ENCODE measurements around the gene GRHL1.
"Not testable (repeated sequence)": the region's sequence is repeated elsewhere in the genome, so short reads cannot be mapped to it uniquely, and the experiment has no call there.

GRHL1 gene

DNA sequence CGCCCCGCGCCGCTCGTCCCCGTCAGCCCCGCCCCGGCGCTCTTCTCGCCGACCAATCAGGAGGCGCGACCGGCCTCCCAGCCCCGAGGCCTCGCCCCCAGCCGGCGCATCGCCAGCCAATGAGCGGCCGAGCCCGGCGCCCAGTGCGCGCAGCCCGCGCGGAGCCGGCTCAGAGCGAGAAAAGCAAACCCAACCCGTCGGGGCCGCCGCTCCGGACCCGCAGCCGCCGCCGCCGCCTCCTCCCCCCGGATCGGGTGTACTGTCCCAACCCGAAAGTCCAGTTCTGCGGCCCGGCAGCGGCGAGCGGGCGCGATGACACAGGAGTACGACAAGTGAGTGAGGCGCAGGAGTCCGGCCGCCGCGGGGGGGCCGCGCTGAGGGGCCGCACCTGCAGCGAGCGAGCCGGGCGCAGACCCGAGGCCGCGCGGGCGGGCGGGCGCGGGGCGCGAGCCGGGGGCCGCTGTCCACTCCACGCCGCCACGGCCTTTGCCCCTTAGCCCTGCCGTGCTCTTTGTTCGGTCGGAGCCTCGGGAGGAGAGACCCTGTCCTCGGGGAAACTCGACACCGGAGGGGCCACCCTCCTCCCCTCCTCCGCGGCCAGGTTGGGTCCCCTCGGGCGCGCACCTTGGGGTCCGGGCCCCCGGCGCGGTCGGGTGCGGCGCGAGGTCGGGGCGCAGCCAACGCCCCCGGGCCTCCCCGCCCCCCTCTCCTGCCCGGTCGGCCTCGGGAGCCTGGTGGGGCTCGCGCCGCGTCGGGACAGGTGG, at the start of gene GRHL1:
Gene GRHL1 (plus strand): TSS at position 172 of the 764 bp plus-strand sequence. CDS start 141 bp downstream, at position 313.
- ATAC-seq (replicated peaks; ENCODE audit: extremely low read depth, poor library complexity, severe bottlenecking) (peak; percentile 92), DNase-seq (ENCODE audit: low spot score in 2 of 2) (peak; percentile 83)
- Mint-ChIP-seq H3K9me3 (no peaks in the 10 kb centered on the region), H3K4me1 (peaks cover 6% of the 10 kb centered on the region), H3K36me3 (ENCODE audit: insufficient read depth) (peaks cover 5% of the 10 kb centered on the region), H3K27ac (ENCODE audit: low read depth) (peak within 1 kb of the TSS; percentile 78), H3K27me3 (peaks cover 63% of the 10 kb centered on the region), H3K4me3 (peak within 1 kb of the TSS; percentile 86)

DNA sequence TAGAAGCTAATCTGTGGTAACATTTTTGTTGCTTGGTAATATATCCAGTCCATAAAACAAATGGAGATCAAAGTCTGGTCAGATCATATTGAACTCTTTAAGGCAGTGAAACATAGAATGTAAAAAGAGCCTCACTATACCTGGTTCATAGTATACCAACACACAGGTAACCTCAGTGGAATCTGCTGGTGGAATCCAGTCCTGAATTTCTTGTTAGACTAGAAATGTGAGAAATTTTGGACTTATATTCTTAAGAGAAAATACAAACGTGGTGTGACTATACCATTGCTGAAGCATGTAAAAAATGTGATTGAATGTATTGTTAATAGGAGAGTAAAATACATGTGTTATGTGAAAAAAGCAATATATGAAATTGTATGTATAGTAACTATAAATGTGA, 46.1 kb upstream of the GRHL1 start:
- H3K36me3 Mint-ChIP-seq (ENCODE audit: insufficient read depth): peaks cover 10% of the 10 kb centered on the region
- peaks cover 9% of the 10 kb centered on the region for H3K4me1 Mint-ChIP-seq
- H3K27me3 Mint-ChIP-seq: no peaks in the 10 kb centered on the region
- DNase-seq (ENCODE audit: low spot score in 2 of 2) (no peak), ATAC-seq (replicated peaks; ENCODE audit: extremely low read depth, poor library complexity, severe bottlenecking) (no peak)
- H3K9me3 Mint-ChIP-seq: no peaks in the 10 kb centered on the region
- no peak overlapping the region for H3K27ac Mint-ChIP-seq (ENCODE audit: low read depth)
- no peak overlapping the region for H3K4me3 Mint-ChIP-seq

DNA sequence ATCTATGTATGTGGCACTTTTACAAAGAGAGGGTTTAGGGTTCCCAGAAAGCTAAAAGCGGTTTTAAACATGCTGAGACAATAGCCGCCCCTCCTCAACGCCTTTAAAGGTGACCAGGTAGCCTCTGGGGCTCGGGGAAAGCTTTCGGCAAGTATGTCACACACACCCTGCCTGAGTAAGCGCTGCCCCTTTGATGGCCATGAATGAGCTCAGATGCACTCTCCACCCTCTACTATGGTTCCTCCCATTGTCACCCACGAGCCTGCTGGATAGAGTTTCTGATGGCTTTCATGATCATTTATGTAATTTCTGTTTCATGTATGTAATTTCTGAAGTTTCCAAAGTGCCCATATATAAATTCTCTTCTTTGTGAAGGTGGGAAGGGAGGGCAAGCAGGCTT, 44.1 kb upstream of the GRHL1 start:
- peaks cover 9% of the 10 kb centered on the region for H3K4me1 Mint-ChIP-seq
- H3K4me3 Mint-ChIP-seq: no peak overlapping the region
- peaks cover 12% of the 10 kb centered on the region for H3K36me3 Mint-ChIP-seq (ENCODE audit: insufficient read depth)
- ATAC-seq (replicated peaks; ENCODE audit: extremely low read depth, poor library complexity, severe bottlenecking): no peak
- H3K27me3 Mint-ChIP-seq: no peaks in the 10 kb centered on the region
- no peaks in the 10 kb centered on the region for H3K9me3 Mint-ChIP-seq
- DNase-seq (ENCODE audit: low spot score in 2 of 2): no peak
- H3K27ac Mint-ChIP-seq (ENCODE audit: low read depth): no peak overlapping the region

- H3K4me3 Mint-ChIP-seq: no peak overlapping the region
- no peak for DNase-seq (ENCODE audit: low spot score in 2 of 2)
- H3K36me3 Mint-ChIP-seq (ENCODE audit: insufficient read depth): peaks cover 20% of the 10 kb centered on the region
These were observed 42.9 kb upstream of the GRHL1 start for GRCh38 chr2:9908639-9909038.

GRCh38 chr2:9909106-9909505, 42.4 kb upstream of the GRHL1 start:
- H3K27ac Mint-ChIP-seq (ENCODE audit: low read depth): no peak overlapping the region
- ATAC-seq (replicated peaks; ENCODE audit: extremely low read depth, poor library complexity, severe bottlenecking) (no peak), DNase-seq (ENCODE audit: low spot score in 2 of 2) (no peak)
- H3K36me3 Mint-ChIP-seq (ENCODE audit: insufficient read depth): peaks cover 20% of the 10 kb centered on the region
- H3K4me3 Mint-ChIP-seq: no peak overlapping the region
- no peaks in the 10 kb centered on the region for H3K9me3 Mint-ChIP-seq
- no peaks in the 10 kb centered on the region for H3K27me3 Mint-ChIP-seq
- peaks cover 2% of the 10 kb centered on the region for H3K4me1 Mint-ChIP-seq

More at GRCh38 chr2:9908639-9909038, 42.9 kb upstream of the GRHL1 start:
- ATAC-seq (replicated peaks; ENCODE audit: extremely low read depth, poor library complexity, severe bottlenecking): no peak
- Mint-ChIP-seq H3K27ac (ENCODE audit: low read depth) (no peak overlapping the region), H3K9me3 (no peaks in the 10 kb centered on the region), H3K4me1 (peaks cover 5% of the 10 kb centered on the region), H3K27me3 (no peaks in the 10 kb centered on the region)

DNA sequence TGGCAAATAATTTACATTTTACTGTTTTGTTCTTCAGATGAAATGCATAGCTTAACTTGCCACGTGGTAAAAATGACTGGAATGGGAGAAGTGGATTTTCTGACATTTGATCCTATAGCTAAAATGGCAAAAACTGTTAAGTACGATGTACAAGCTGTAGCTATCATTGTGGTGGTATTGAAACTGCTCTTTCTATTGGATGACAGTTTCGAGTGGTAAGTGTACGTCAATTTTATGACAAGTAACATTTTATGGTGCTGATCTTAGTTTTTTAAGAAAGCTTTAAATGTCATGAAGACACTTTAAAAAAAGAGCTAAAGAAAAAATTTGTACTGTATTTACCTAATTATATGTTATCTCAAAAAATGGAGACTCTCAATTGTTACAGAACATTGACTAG, 40.8 kb upstream of the GRHL1 start:
- Mint-ChIP-seq H3K27me3 (no peaks in the 10 kb centered on the region), H3K4me3 (no peak overlapping the region), H3K27ac (ENCODE audit: low read depth) (no peak overlapping the region), H3K4me1 (no peaks in the 10 kb centered on the region), H3K36me3 (ENCODE audit: insufficient read depth) (peaks cover 22% of the 10 kb centered on the region), H3K9me3 (no peaks in the 10 kb centered on the region)
- DNase-seq (ENCODE audit: low spot score in 2 of 2): no peak
- ATAC-seq (replicated peaks; ENCODE audit: extremely low read depth, poor library complexity, severe bottlenecking): no peak

- no peak for ATAC-seq (replicated peaks; ENCODE audit: extremely low read depth, poor library complexity, severe bottlenecking)
These were observed 39.0 kb upstream of the GRHL1 start for GRCh38 chr2:9912468-9912867.

GRCh38 chr2:9914384-9915065, 37.0 kb upstream of the GRHL1 start:
- H3K4me1 Mint-ChIP-seq: no peaks in the 10 kb centered on the region
- no peak overlapping the region for H3K4me3 Mint-ChIP-seq
- peaks cover 29% of the 10 kb centered on the region for H3K36me3 Mint-ChIP-seq (ENCODE audit: insufficient read depth)
- no peaks in the 10 kb centered on the region for H3K27me3 Mint-ChIP-seq
- peak overlapping the region; percentile 29 for H3K27ac Mint-ChIP-seq (ENCODE audit: low read depth)
- ATAC-seq (replicated peaks; ENCODE audit: extremely low read depth, poor library complexity, severe bottlenecking): no peak
- no peak for DNase-seq (ENCODE audit: low spot score in 2 of 2)
- H3K9me3 Mint-ChIP-seq: no peaks in the 10 kb centered on the region

More at GRCh38 chr2:9912468-9912867, 39.0 kb upstream of the GRHL1 start:
- no peak overlapping the region for H3K4me3 Mint-ChIP-seq
- no peak overlapping the region for H3K27ac Mint-ChIP-seq (ENCODE audit: low read depth)
- H3K4me1 Mint-ChIP-seq: no peaks in the 10 kb centered on the region
- peaks cover 22% of the 10 kb centered on the region for H3K36me3 Mint-ChIP-seq (ENCODE audit: insufficient read depth)
- no peak for DNase-seq (ENCODE audit: low spot score in 2 of 2)
- no peaks in the 10 kb centered on the region for H3K9me3 Mint-ChIP-seq
- H3K27me3 Mint-ChIP-seq: no peaks in the 10 kb centered on the region

- Mint-ChIP-seq H3K36me3 (ENCODE audit: insufficient read depth) (peaks cover 38% of the 10 kb centered on the region), H3K4me1 (no peaks in the 10 kb centered on the region), H3K27me3 (no peaks in the 10 kb centered on the region), H3K27ac (ENCODE audit: low read depth) (no peak overlapping the region), H3K9me3 (no peaks in the 10 kb centered on the region), H3K4me3 (no peak overlapping the region)
- no peak for DNase-seq (ENCODE audit: low spot score in 2 of 2)
- ATAC-seq (replicated peaks; ENCODE audit: extremely low read depth, poor library complexity, severe bottlenecking): no peak
These were observed 33.2 kb upstream of the GRHL1 start for GRCh38 chr2:9918275-9918674.

GRCh38 chr2:9919512-9919911, 32.0 kb upstream of the GRHL1 start:
- ATAC-seq (replicated peaks; ENCODE audit: extremely low read depth, poor library complexity, severe bottlenecking) (no peak), DNase-seq (ENCODE audit: low spot score in 2 of 2) (no peak)
- Mint-ChIP-seq H3K9me3 (no peaks in the 10 kb centered on the region), H3K36me3 (ENCODE audit: insufficient read depth) (peaks cover 39% of the 10 kb centered on the region), H3K27me3 (no peaks in the 10 kb centered on the region), H3K4me3 (no peak overlapping the region), H3K4me1 (no peaks in the 10 kb centered on the region), H3K27ac (ENCODE audit: low read depth) (no peak overlapping the region)

DNA sequence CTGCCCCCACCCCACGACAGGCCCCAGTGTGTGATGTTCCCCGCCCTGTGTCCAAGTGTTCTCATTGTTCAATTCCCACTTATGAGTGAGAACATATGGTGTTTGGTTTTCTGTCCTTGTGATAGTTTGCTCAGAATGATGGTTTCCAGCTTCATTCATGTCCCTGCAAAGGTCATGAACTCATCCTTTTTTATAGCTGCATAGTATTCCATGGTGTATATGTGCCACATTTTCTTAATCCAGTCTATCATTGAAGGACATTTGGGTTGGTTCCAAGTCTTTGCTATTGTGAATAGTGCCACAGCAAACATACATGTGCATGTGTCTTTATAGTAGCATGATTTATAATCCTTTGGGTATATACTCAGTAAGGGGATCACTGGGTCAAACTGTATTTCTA, 24.5 kb upstream of the GRHL1 start:
- not testable (repeated sequence) for H3K27me3 Mint-ChIP-seq; ATAC-seq (replicated peaks; ENCODE audit: extremely low read depth, poor library complexity, severe bottlenecking); H3K4me3 Mint-ChIP-seq; H3K27ac Mint-ChIP-seq (ENCODE audit: low read depth); DNase-seq (ENCODE audit: low spot score in 2 of 2); H3K4me1 Mint-ChIP-seq; H3K9me3 Mint-ChIP-seq
- peaks cover 22% of the 10 kb centered on the region for H3K36me3 Mint-ChIP-seq (ENCODE audit: insufficient read depth)

DNA sequence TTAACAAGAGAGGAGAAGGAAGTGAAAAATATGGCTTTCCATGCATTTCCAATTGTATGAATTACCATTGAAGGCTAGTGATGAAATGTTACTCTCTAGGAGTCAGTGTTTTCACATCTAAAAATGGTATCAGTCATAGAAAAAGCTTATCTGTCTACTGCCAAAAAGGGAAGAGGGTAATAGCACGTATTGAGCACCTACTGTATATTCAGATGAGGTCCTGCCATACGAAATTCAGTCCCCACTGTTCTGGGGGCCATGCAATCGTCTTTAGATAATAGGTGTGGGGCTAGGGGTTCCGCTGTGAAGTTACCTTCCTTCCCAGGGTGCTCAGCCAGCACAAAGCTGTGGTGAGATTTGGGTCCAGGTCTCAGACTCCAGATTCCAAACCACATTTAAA, 14.2 kb upstream of the GRHL1 start:
- DNase-seq (ENCODE audit: low spot score in 2 of 2) (no peak), ATAC-seq (replicated peaks; ENCODE audit: extremely low read depth, poor library complexity, severe bottlenecking) (no peak)
- Mint-ChIP-seq H3K9me3 (no peaks in the 10 kb centered on the region), H3K36me3 (ENCODE audit: insufficient read depth) (peaks cover 21% of the 10 kb centered on the region), H3K27ac (ENCODE audit: low read depth) (no peak overlapping the region), H3K4me1 (no peaks in the 10 kb centered on the region), H3K27me3 (no peaks in the 10 kb centered on the region), H3K4me3 (no peak overlapping the region)

GRCh38 chr2:9937968-9938367, 13.5 kb upstream of the GRHL1 start:
- Mint-ChIP-seq H3K27me3 (no peaks in the 10 kb centered on the region), H3K27ac (ENCODE audit: low read depth) (peak overlapping the region; percentile 70), H3K4me1 (no peaks in the 10 kb centered on the region), H3K36me3 (ENCODE audit: insufficient read depth) (peaks cover 21% of the 10 kb centered on the region), H3K9me3 (no peaks in the 10 kb centered on the region), H3K4me3 (no peak overlapping the region)
- DNase-seq (ENCODE audit: low spot score in 2 of 2) (no peak), ATAC-seq (replicated peaks; ENCODE audit: extremely low read depth, poor library complexity, severe bottlenecking) (no peak)

All from central memory CD8-positive, alpha-beta T cell (primary cell).